SU-DHL-6 (cell line): Measurements from ENCODE around the gene SYTL4.

Experiments used
- H2AFZ ChIP-seq: fragments of 200-600 bp; sonication (generic); 2 replicates; pipeline ENCODE4 v1.6.1; 2014; ENCODE audit warnings: low read depth, mild to moderate bottlenecking, moderate library complexity, mixed read lengths, antibody characterized with exemption, low read length; ENCODE audit not compliant: severe bottlenecking
- H3F3A ChIP-seq: fragments of 200-600 bp; shearing (Covaris generic); 2 replicates; pipeline ENCODE4 v1.6.0; 2016; ENCODE audit warnings: antibody characterized with exemption, mild to moderate bottlenecking; ENCODE audit not compliant: insufficient read depth
- H3K27ac ChIP-seq: fragments of 200-600 bp; sonication (generic); 2 replicates; pipeline ENCODE4 v1.5.1; 2016; ENCODE audit warnings: low read depth, mild to moderate bottlenecking, low read length, moderate library complexity, mixed read lengths
- H3K27me3 ChIP-seq: fragments of 200-600 bp; sonication (generic), shearing (Covaris generic); 2 replicates; pipeline ENCODE4 v1.6.0; 2014; ENCODE audit warnings: mild to moderate bottlenecking, low read length
- H3K36me3 ChIP-seq: fragments of 200-600 bp; sonication (generic); 2 replicates; pipeline ENCODE4 v1.6.1; 2014; ENCODE audit warnings: mild to moderate bottlenecking, low read length, mixed read lengths
- H3K4me2 ChIP-seq: fragments of 300-600, 200-600 bp; shearing (Covaris generic), sonication (generic); 2 replicates; pipeline ENCODE4 v1.6.0; 2014; ENCODE audit warnings: low read length, low read depth, mild to moderate bottlenecking; ENCODE audit not compliant: poor library complexity, severe bottlenecking
- H3K4me3 ChIP-seq: fragments of 200-600 bp; sonication (generic); 2 replicates; pipeline ENCODE4 v1.5.1; 2014; ENCODE audit warnings: antibody characterized with exemption, low read length, mild to moderate bottlenecking, mixed read lengths; ENCODE audit not compliant: insufficient read depth, poor library complexity, severe bottlenecking
- H3K79me2 ChIP-seq: fragments of 200-600 bp; sonication (generic); 2 replicates; pipeline ENCODE4 v1.6.1; 2014; ENCODE audit warnings: mild to moderate bottlenecking, low read length, moderate library complexity; ENCODE audit not compliant: insufficient read depth
- H3K9ac ChIP-seq: fragments of 200-600 bp; sonication (generic); 2 replicates; pipeline ENCODE4 v1.7.0; 2014; ENCODE audit warnings: mild to moderate bottlenecking, low read length
- H3K9me2 ChIP-seq: fragments of 200-600 bp; sonication (generic); replicated peaks from 2 replicates; pipeline ENCODE4 v1.6.1; 2014; ENCODE audit warnings: low read length; ENCODE audit not compliant: insufficient read depth
- H3K9me3 ChIP-seq: fragments of 200-600 bp; sonication (generic); 2 replicates; pipeline ENCODE4 v1.6.1; 2014; ENCODE audit warnings: low read length, mixed read lengths; ENCODE audit not compliant: insufficient read depth
- H4K20me1 ChIP-seq: fragments of 200-600 bp; sonication (generic); 2 replicates; pipeline ENCODE4 v1.6.1; 2014; ENCODE audit warnings: low read depth, mild to moderate bottlenecking, antibody characterized with exemption, low read length, moderate library complexity, mixed read lengths
- EZH2phosphoT487 ChIP-seq: fragments of 200-600 bp; sonication (generic), shearing (Covaris generic); conservative IDR thresholded peaks from 2 replicates; pipeline ENCODE4 v1.6.1; 2018; ENCODE audit warnings: mild to moderate bottlenecking, antibody characterized with exemption, low read length, moderate library complexity, mixed read lengths
- TF ChIP-seq, protein P1 (sequence below): fragments of 200-600 bp; sonication (generic); IDR thresholded peaks from one replicate; pipeline ENCODE4 v1.5.1; 2017; ENCODE audit warnings: antibody characterized with exemption, mild to moderate bottlenecking, low read length, moderate library complexity; ENCODE audit not compliant: insufficient read depth, poor library complexity, severe bottlenecking

Gene SYTL4

DNA sequence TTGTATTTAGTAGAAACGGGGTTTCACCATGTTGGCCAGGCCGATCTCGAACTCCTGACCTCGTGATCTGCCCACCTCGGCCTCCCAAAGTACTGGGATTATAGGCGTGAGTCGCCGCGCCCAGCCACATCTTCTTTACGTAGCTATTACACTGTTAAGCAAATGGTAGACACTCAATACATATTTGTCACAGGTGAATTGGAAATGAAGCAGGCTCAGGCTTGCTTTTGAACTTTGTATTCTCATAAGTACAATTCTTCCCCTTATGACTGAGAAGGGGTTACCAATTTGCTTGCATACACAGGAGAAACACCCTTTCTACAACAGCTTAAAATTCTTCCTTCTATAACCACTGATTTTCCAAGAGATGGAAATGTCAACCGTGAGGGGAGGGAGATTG lies 88.7 kb downstream of the SYTL4 start:
- no peak overlapping the region for H3K4me2 ChIP-seq
- H3K27me3 ChIP-seq = no peaks in the 10 kb centered on the region
- H4K20me1 ChIP-seq = no peaks in the 10 kb centered on the region
- no peaks in the 10 kb centered on the region for H3K79me2 ChIP-seq
- H3F3A ChIP-seq = no peaks in the 10 kb centered on the region
- H3K9ac ChIP-seq = no peak overlapping the region
- H3K9me2 ChIP-seq = no peaks in the 10 kb centered on the region
- H3K4me3 ChIP-seq = no peak overlapping the region
- no peaks in the 10 kb centered on the region for H3K36me3 ChIP-seq
- H2AFZ ChIP-seq = no peak overlapping the region
- H3K9me3 ChIP-seq = no peaks in the 10 kb centered on the region
- no peak overlapping the region for H3K27ac ChIP-seq
- TF ChIP-seq, protein P1, sequence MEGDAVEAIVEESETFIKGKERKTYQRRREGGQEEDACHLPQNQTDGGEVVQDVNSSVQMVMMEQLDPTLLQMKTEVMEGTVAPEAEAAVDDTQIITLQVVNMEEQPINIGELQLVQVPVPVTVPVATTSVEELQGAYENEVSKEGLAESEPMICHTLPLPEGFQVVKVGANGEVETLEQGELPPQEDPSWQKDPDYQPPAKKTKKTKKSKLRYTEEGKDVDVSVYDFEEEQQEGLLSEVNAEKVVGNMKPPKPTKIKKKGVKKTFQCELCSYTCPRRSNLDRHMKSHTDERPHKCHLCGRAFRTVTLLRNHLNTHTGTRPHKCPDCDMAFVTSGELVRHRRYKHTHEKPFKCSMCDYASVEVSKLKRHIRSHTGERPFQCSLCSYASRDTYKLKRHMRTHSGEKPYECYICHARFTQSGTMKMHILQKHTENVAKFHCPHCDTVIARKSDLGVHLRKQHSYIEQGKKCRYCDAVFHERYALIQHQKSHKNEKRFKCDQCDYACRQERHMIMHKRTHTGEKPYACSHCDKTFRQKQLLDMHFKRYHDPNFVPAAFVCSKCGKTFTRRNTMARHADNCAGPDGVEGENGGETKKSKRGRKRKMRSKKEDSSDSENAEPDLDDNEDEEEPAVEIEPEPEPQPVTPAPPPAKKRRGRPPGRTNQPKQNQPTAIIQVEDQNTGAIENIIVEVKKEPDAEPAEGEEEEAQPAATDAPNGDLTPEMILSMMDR = no peak
- TF ChIP-seq EZH2phosphoT487 = no peak

DNA sequence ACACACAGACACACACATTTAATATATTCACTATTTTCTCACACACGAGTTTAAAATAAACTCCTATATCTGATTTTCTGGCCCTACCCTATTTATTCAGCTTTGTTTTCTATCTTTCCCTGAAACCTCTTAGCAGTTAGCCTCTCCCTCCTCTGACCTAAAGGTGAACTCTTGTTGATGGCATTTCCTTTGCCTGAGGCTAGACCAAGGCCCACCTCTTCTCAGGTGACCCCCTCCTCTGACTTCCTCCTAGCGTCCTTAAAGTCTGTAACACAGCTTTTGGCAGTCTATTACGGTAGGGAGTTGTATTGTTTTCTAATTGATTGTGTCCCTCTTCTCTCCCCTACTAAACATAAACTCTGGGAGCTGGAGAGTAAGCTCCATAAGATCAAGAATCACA lies 89.6 kb downstream of the SYTL4 start:
- Histone ChIP-seq H2AFZ (no peak overlapping the region), H3K9me2 (no peaks in the 10 kb centered on the region), H4K20me1 (no peaks in the 10 kb centered on the region), H3K27me3 (no peaks in the 10 kb centered on the region), H3K4me2 (no peak overlapping the region), H3K9me3 (no peaks in the 10 kb centered on the region), H3K79me2 (no peaks in the 10 kb centered on the region), H3F3A (no peaks in the 10 kb centered on the region), H3K36me3 (no peaks in the 10 kb centered on the region), H3K9ac (no peak overlapping the region), H3K27ac (no peak overlapping the region), H3K4me3 (no peak overlapping the region)
- TF ChIP-seq, protein P1 = no peak
- no peak for TF ChIP-seq EZH2phosphoT487

DNA sequence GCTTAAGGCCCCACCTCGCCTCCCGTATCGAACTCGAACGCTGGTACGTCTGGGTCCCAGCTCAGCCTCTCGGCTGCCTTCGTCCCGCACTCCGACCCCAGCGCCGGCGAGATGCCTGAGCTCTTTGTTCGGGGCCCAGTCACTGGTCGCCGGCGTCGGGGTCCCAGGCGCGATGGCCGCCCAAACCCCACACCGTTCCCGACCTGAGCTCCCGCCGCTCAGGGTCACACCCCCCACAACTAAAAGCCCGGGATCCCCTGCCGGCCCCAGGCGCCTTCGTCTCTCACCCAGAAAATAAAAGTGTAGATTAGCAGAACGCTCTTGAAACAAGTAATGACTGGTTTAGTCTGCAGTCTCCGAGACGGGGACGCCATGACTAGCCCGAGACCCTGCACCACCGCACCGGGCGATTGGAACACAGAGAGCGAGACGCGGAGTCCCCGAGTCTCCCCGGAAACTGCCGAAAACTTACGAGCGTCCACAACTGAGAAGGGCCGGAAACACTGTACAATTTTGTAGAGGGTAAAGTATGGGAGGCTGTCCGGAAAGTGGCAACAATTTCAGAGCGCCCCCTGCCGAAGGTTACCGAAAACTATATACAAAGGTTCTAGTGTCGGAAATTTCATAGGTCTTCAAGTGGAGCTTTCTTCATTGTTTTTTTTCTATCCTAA lies 95.5 kb downstream of the SYTL4 start, which contains the start of gene TSPAN6:
Gene TSPAN6, minus strand, starts transcription at position 486 of the 671 bp plus-strand sequence. Its CDS starts 112 bp downstream, at position 374.
- H3K4me3 ChIP-seq = no peak within 1 kb of the TSS
- no peaks in the 10 kb centered on the region for H3K27me3 ChIP-seq
- H3K9me2 ChIP-seq = no peaks in the 10 kb centered on the region
- no peak within 1 kb of the TSS for H3K4me2 ChIP-seq
- H3F3A ChIP-seq = no peaks in the 10 kb centered on the region
- no peak within 1 kb of the TSS for H2AFZ ChIP-seq
- no peak within 1 kb of the TSS for H3K9ac ChIP-seq
- H3K36me3 ChIP-seq = no peaks in the 10 kb centered on the region
- no peaks in the 10 kb centered on the region for H3K9me3 ChIP-seq
- TF ChIP-seq, protein P1 = no peak
- TF ChIP-seq EZH2phosphoT487 = no peak
- no peak within 1 kb of the TSS for H3K27ac ChIP-seq
- no peaks in the 10 kb centered on the region for H4K20me1 ChIP-seq
- H3K79me2 ChIP-seq = no peaks in the 10 kb centered on the region
